ENCODE data around the gene RAB31.

Gene RAB31

GRCh38 chr18:9905401-9905922 is 197.4 kb downstream of the RAB31 start:
- in situ Hi-C loops (cut with HindIII; ENCODE audit: low pct_unique_long_range_greater_than_20kb, low sequenced_read_pairs), result no loop called here

GRCh38 chr18:9906481-9906880 is 198.4 kb downstream of the RAB31 start:
- no peak for TF ChIP-seq JUND (IDR thresholded peaks at IDR 0.05; ENCODE audit: low read depth)
- in situ Hi-C loops (cut with HindIII; ENCODE audit: low pct_unique_long_range_greater_than_20kb, low sequenced_read_pairs), result no loop called here

More at GRCh38 chr18:9905401-9905922, 197.4 kb downstream of the RAB31 start:
- DNase-seq (ENCODE audit: low read depth in 1 of 2, low spot score in 1 of 2), result no peak
- TF ChIP-seq JUND (IDR thresholded peaks at IDR 0.05; ENCODE audit: low read depth), result no peak

GRCh38 chr18:9907867-9908266 is 199.8 kb downstream of the RAB31 start:
- no peak for TF ChIP-seq JUND (IDR thresholded peaks at IDR 0.05; ENCODE audit: low read depth)
- in situ Hi-C loops (cut with HindIII; ENCODE audit: low pct_unique_long_range_greater_than_20kb, low sequenced_read_pairs), result no loop called here
- DNase-seq (ENCODE audit: low read depth in 1 of 2, low spot score in 1 of 2), result no peak

More at GRCh38 chr18:9906481-9906880, 198.4 kb downstream of the RAB31 start:
- DNase-seq (ENCODE audit: low read depth in 1 of 2, low spot score in 1 of 2), result no peak

- in situ Hi-C loops (cut with HindIII; ENCODE audit: low pct_unique_long_range_greater_than_20kb, low sequenced_read_pairs), result no loop called here
- no peak for DNase-seq (ENCODE audit: low read depth in 1 of 2, low spot score in 1 of 2)
- TF ChIP-seq JUND (IDR thresholded peaks at IDR 0.05; ENCODE audit: low read depth), result no peak
These were observed 202.0 kb downstream of the RAB31 start for GRCh38 chr18:9910071-9910470.

GRCh38 chr18:9910661-9911060 is 202.6 kb downstream of the RAB31 start:
- in situ Hi-C loops (cut with HindIII; ENCODE audit: low pct_unique_long_range_greater_than_20kb, low sequenced_read_pairs), result no loop called here
- no peak for TF ChIP-seq JUND (IDR thresholded peaks at IDR 0.05; ENCODE audit: low read depth)
- DNase-seq (ENCODE audit: low read depth in 1 of 2, low spot score in 1 of 2), result no peak

- DNase-seq (ENCODE audit: low read depth in 1 of 2, low spot score in 1 of 2), result no peak
- in situ Hi-C loops (cut with HindIII; ENCODE audit: low pct_unique_long_range_greater_than_20kb, low sequenced_read_pairs), result no loop called here
- no peak for TF ChIP-seq JUND (IDR thresholded peaks at IDR 0.05; ENCODE audit: low read depth)
These were observed 203.1 kb downstream of the RAB31 start for GRCh38 chr18:9911226-9911625.
